HepG2 (cell line): ENCODE measurements around the gene PODN. TPM values are rescaled to one million over a fixed set of nuclear protein-coding genes. Genes with fewer than 3 reads are reported as not detected.

Source experiments
- ASH2L ChIP-seq: fragments of 300-600, 200-600 bp; sonication (generic); IDR thresholded peaks from 2 replicates; pipeline ENCODE4 v1.7.0; 2017; ENCODE audit warnings: low read depth, mild to moderate bottlenecking, moderate library complexity, mixed read lengths, low read length; ENCODE audit not compliant: insufficient read length
- CENPBD1 ChIP-seq: sonication (generic); formaldehyde crosslinking; IDR thresholded peaks from 2 replicates; pipeline ENCODE4 v1.8.0; 2022; ENCODE audit warnings: missing genetic modification reagents, low read depth, mild to moderate bottlenecking, borderline replicate concordance
- CREM ChIP-seq, 2 experiments: sonication (generic) in 1 of 2; formaldehyde crosslinking in 1 of 2; IDR thresholded peaks; 2 replicates each; pipeline versions ENCODE4 v1.4.0 to v1.6.1; 2016 to 2020; ENCODE audit warnings: antibody characterized with exemption in 1 of 2, mild to moderate bottlenecking in 1 of 2, missing genetic modification reagents in 1 of 2
- CSRNP1 ChIP-seq: sonication (generic); formaldehyde crosslinking; IDR thresholded peaks from 2 replicates; pipeline ENCODE4 v1.8.1; 2023; ENCODE audit warnings: mild to moderate bottlenecking, missing genetic modification reagents
- GFI1 ChIP-seq: sonication (generic); formaldehyde crosslinking; IDR thresholded peaks from 2 replicates; pipeline ENCODE4 v1.5.0; 2020; ENCODE audit warnings: missing genetic modification reagents, mild to moderate bottlenecking, borderline replicate concordance
- HNF1A ChIP-seq, 2 experiments: sonication (generic) in 1 of 2; formaldehyde crosslinking in 1 of 2; IDR thresholded peaks; 2 replicates each; pipeline versions ENCODE4 v1.4.0 to v1.6.1; 2016 to 2020; ENCODE audit warnings: borderline replicate concordance in 1 of 2, low read depth in 1 of 2, mild to moderate bottlenecking in 1 of 2, missing genetic modification reagents in 1 of 2
- POGZ ChIP-seq: sonication (generic); formaldehyde crosslinking; IDR thresholded peaks from 2 replicates; pipeline ENCODE4 v1.4.0; 2020; ENCODE audit warnings: mild to moderate bottlenecking, missing genetic modification reagents
- TIGD3 ChIP-seq: sonication (generic); formaldehyde crosslinking; IDR thresholded peaks from 2 replicates; pipeline ENCODE4 v1.5.1; 2020; ENCODE audit warnings: mild to moderate bottlenecking, missing genetic modification reagents, borderline replicate concordance
- ZNF17 ChIP-seq: sonication (generic); formaldehyde crosslinking; IDR thresholded peaks from 2 replicates; pipeline ENCODE4 v1.5.0; 2020; ENCODE audit warnings: mild to moderate bottlenecking, missing genetic modification reagents
- ZNF225 ChIP-seq: sonication (generic); formaldehyde crosslinking; IDR thresholded peaks from 2 replicates; pipeline ENCODE4 v1.4.0; 2020; ENCODE audit warnings: mild to moderate bottlenecking, missing genetic modification reagents
- ZNF234 ChIP-seq: sonication (generic); formaldehyde crosslinking; conservative IDR thresholded peaks from 2 replicates; pipeline ENCODE4 v1.5.1; 2020; ENCODE audit warnings: mild to moderate bottlenecking, missing genetic modification reagents
- ZNF501 ChIP-seq: sonication (generic); formaldehyde crosslinking; IDR thresholded peaks from 2 replicates; pipeline ENCODE4 v1.5.1; 2020; ENCODE audit warnings: mild to moderate bottlenecking, moderate library complexity, missing genetic modification reagents
- ZNF773 ChIP-seq: sonication (generic); formaldehyde crosslinking; IDR thresholded peaks from 2 replicates; pipeline ENCODE4 v1.4.0; 2020; ENCODE audit warnings: missing genetic modification reagents, borderline replicate concordance
- polyA plus RNA-seq, 8 experiments: library from polyadenylated mRNA; depleted of rRNA in 3 of 8; stranded (reverse) in 7 of 8; unstranded in 1 of 8; fragments of >200 nt; fragmentation: Illumina TruSeq in 4 of 8; extraction: Trizol in 4 of 8; gene quantifications; 2 replicates each; pipeline versions ENCODE4 v1.2.1 to v1.2.3, GENCODE V29; 2011 to 2016; ENCODE audit warnings: low read depth in 4 of 8, missing spikeins in 1 of 8, mixed read lengths in 1 of 8; ENCODE audit not compliant: insufficient read depth in 1 of 8
- total RNA-seq, 5 experiments: library from RNA; depleted of rRNA; stranded (reverse); fragments of >200 nt; fragmentation: Illumina TruSeq; extraction: Trizol; gene quantifications; 2 replicates each; pipeline ENCODE4 v1.2.3, GENCODE V29; 2016; ENCODE audit warnings: low read depth in 1 of 5
- TF ChIP-seq, protein P1 (sequence below): sonication (generic); formaldehyde crosslinking; IDR thresholded peaks from 2 replicates; pipeline ENCODE4 v1.4.0; 2020; ENCODE audit warnings: mild to moderate bottlenecking, missing genetic modification reagents
- TF ChIP-seq, protein P2 (sequence below): IDR thresholded peaks from 2 replicates; pipeline ENCODE4 v1.6.1; 2012; ENCODE audit warnings: inconsistent platforms

Gene PODN
- total and polyA plus RNA-seq, 2 of the 13 experiments (the other 11 are each of a cell fraction or from before 2014, with no cell fraction given): 0.13 TPM; not detected in 1

DNA sequence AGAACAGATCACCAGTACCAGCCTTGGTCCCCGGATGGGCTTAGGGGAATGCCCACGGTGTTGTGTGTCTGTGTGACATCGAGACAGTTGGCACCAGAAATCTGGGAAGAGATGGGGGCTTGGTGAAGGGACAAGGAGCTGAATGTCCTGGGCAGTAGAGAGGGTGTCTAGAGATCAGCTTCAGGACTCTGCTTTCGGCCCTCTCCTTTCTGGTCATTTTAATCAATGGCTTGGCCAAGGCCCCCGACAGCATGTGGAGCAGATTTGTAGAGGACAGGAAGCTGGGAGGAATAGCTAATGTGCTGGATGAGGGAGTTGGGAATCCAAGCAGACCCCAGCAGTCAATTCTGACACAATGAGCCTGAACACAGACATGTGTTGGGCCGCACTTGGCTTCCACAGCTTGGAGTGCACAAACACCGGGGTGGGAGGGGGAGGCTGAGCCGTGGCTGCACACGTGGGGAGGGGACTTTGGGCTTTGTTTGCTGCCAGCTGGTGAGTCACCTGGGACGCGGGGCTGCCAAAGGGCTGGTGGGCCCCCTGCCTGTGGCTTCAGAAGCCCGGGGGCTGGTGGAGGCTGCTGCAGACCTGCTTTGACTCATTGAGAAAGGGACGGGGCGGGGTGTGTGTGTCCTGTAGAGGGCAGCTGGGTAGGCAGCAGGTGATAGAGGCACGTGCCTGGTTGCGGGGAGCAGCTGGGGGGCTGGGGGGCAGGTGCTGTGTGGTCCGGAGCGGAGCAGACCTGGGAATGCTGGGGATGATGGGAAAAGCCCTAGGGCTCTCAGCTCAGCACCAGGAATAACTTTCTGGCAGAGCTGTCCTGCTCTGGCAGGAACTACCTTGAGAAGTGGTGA is 59.5 kb downstream of the PODN start (continued):
- TF ChIP-seq CREM (IDR thresholded peaks at IDR 0.05) (peak; percentile 56; the same call in 1 of the 2 replicates), CREM (CRISPR knock-in tag; IDR thresholded peaks at IDR 0.05) (no peak), POGZ (CRISPR knock-in tag) (peak; percentile 65), ZNF773 (CRISPR knock-in tag) (no peak), GFI1 (CRISPR knock-in tag) (peak; percentile 78; the same call in 1 of the 2 replicates), ZNF234 (CRISPR knock-in tag) (no peak), CSRNP1 (CRISPR knock-in tag) (peak; percentile 40; the same call in 1 of the 2 replicates), ZNF501 (CRISPR knock-in tag) (peak; percentile 84), ZNF225 (CRISPR knock-in tag) (0 out of 2 replicates have a peak, but pooled peaks have one; percentile 6), ASH2L (peak; percentile 50), CENPBD1 (CRISPR knock-in tag) (no peak), ZNF17 (CRISPR knock-in tag) (no peak), HNF1A (IDR thresholded peaks at IDR 0.05; ENCODE audit: low read depth) (peak; percentile 34; the same call in 1 of the 2 replicates), HNF1A (CRISPR knock-in tag; IDR thresholded peaks at IDR 0.05; ENCODE audit: borderline replicate concordance) (peak; percentile 66; the same call in 1 of the 2 replicates), TIGD3 (no peak)
- TF ChIP-seq, protein P1, sequence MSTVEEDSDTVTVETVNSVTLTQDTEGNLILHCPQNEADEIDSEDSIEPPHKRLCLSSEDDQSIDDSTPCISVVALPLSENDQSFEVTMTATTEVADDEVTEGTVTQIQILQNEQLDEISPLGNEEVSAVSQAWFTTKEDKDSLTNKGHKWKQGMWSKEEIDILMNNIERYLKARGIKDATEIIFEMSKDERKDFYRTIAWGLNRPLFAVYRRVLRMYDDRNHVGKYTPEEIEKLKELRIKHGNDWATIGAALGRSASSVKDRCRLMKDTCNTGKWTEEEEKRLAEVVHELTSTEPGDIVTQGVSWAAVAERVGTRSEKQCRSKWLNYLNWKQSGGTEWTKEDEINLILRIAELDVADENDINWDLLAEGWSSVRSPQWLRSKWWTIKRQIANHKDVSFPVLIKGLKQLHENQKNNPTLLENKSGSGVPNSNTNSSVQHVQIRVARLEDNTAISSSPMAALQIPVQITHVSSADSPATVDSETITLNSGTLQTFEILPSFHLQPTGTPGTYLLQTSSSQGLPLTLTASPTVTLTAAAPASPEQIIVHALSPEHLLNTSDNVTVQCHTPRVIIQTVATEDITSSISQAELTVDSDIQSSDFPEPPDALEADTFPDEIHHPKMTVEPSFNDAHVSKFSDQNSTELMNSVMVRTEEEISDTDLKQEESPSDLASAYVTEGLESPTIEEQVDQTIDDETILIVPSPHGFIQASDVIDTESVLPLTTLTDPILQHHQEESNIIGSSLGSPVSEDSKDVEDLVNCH: no peak
- TF ChIP-seq, protein P2, sequence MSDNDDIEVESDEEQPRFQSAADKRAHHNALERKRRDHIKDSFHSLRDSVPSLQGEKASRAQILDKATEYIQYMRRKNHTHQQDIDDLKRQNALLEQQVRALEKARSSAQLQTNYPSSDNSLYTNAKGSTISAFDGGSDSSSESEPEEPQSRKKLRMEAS: peak; percentile 94
